ENCODE data around the gene SCUBE2. TPM values are rescaled to one million over a fixed set of nuclear protein-coding genes. Genes with fewer than 3 reads are reported as not detected.
A peak's percentile ranks its signal among the peaks of the same experiment; 100 is the strongest.
"Not testable (repeated sequence)": the region's sequence is repeated elsewhere in the genome, so short reads cannot be mapped to it uniquely, and the experiment has no call there.

The SCUBE2 gene
- total RNA-seq, 1 experiment from 2014 or later, result 2.6 TPM

DNA sequence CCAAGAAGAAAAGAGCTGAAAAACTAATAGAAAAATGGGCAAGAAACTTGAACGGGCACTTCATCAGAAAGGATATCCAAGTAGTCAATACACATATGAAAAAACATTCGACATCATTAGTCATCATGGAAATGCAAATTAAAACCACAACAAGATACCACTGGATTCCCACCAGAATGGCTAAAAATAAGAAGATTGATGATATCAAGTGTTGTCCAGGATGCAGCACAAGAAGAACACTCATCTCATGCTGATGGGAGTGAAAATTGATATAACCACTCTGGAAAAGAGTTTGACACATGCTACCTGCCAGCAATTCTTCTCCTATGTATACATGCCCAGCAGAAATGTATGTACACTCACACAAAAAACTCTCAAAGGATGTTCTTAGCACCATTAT is 26.9 kb upstream of the SCUBE2 start:
- in situ Hi-C loops (cut with HindIII; ENCODE audit: low pct_unique_long_range_greater_than_20kb, low sequenced_read_pairs), result no loop called here
- DNase-seq (ENCODE audit: low read depth, low spot score), result no peak

DNA sequence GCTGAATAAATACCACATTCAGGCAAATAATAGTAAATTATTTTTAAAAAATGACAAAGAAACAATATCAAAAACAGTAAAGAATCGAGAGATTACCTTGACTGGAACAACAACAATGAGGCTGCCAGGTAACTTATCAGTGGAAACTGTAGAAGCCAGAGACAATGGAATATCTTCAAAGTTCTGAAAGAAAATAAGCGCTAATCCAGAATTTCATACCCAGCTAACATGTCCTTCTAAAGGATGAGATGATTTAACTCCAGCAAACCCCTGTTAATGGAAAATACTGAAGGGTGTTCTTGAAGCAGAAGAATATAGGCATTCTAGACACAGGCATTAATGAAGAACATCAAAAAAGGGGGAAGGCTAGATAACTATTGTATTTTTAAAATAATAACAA is 20.7 kb upstream of the SCUBE2 start:
- DNase-seq (ENCODE audit: low read depth, low spot score), result no peak
- in situ Hi-C loops (cut with HindIII; ENCODE audit: low pct_unique_long_range_greater_than_20kb, low sequenced_read_pairs), result no loop called here

DNA sequence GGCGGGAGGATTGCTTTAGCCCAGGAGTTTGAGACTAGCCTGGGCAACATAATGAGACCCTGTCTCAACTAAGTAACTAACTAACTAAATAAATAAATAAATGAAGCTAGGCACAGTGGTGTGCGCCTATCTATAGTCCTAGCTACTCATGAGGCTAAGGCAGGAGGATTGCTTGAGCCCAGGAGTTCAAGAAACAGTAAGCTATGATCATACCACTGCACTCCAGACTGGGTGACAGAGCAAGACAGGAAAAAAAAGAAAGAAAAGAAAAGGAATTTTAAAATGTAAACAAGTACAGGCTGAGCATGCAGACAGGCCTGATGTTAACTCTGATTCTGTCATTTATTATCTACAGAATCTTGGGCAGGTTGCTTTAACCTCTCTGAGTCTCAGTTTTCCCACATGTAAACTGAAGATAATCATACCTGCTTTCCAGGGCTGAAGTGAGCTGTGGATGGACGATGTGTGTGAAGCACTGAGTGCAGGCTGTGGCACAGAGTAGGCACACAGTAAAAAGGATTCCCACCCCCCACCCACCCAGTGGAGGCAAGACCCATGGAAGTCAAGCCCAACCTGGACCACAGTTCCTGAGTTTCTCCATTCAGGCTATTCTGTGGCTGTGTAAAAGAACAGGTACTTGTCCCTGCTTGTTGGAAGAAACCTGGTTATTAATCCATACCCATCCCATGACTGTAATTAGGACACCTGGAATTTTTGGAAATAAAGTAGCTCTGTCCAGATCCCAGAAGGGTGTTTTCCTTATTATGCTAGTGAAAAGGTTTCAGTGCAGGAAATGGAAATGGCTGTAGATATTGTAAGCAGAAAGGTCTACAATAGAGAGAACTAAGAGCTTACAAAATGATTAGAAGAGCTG is 18.7 kb upstream of the SCUBE2 start:
- DNase-seq (ENCODE audit: low read depth, low spot score), result no peak
- in situ Hi-C loops (cut with HindIII; ENCODE audit: low pct_unique_long_range_greater_than_20kb, low sequenced_read_pairs), result no loop called here

DNA sequence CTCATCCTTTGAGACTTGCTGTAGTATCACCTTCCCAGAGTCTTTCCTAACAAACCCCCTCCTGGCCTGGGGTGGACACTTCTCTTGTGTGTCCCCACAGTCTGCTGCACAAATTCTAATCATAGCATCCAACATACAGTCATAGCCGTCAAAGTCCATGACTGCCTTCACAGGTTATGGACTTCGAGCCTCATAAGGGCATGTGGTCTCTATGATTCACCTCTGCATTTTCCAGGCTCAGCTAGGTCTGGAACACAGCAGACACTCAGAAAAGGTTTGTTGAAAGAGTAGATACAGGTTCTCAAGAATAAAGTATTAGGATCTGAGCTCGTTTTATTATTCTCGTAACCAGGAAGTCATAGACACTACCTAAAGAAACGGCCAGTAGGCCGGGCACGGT is 13.2 kb upstream of the SCUBE2 start:
- no peak for DNase-seq (ENCODE audit: low read depth, low spot score)
- in situ Hi-C loops (cut with HindIII; ENCODE audit: low pct_unique_long_range_greater_than_20kb, low sequenced_read_pairs), result no loop called here

DNA sequence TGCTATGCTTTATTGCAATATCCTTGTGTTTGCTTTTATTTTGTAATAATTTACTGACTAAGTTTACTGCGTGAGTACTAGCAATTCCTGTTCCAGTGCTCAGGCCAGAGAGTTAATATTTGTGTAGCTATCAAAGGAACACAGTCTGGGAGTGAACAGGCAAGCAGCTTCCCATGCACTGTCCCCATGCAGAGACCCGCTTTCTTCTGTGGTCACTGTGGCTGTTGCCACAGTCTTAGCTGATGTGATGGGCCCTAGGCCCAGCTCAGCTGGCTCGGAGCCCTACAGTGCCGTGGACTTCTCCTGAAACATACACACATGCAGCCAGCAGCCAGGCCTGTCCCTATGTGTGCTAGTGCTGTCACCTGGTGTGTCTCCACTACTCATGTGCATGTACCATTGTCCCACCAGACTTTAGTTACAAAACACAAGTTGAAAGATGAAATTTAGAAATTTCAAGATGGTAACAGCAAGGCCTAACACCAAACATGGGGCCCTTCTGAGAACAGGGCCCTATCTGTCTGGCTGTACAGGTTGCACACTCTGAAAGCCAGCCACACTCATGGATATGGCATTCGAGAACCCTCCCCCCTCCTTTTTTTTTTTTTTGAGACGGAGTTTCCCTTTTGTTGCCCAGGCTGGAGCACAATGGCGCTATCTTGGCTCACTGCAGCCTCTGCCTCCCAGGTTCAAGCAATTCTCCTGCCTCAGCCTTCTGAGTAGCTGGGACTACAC is 12.3 kb upstream of the SCUBE2 start:
- DNase-seq (ENCODE audit: low read depth, low spot score), result no peak
- in situ Hi-C loops (cut with HindIII; ENCODE audit: low pct_unique_long_range_greater_than_20kb, low sequenced_read_pairs), result no loop called here

DNA sequence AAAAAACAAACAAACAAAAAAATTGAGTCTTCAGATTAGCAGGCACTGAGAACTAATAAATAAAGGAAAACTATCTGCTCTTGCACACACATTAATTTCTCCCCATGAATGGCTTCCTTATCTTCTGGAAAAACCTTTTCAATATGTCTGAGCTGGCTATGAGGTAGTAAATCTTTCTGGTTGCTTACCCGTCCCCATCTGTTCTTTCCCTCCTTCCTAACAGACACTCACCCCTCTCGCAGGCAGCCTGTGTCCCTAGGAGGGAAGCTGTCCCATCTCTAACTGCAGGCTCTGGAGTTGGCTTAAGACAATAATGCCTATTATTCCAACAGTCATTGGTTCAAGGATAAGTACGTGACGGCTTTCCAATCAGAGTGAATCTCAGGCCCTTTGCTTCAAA is 8.2 kb upstream of the SCUBE2 start:
- no peak for DNase-seq (ENCODE audit: low read depth, low spot score)
- in situ Hi-C loops (cut with HindIII; ENCODE audit: low pct_unique_long_range_greater_than_20kb, low sequenced_read_pairs), result no loop called here

DNA sequence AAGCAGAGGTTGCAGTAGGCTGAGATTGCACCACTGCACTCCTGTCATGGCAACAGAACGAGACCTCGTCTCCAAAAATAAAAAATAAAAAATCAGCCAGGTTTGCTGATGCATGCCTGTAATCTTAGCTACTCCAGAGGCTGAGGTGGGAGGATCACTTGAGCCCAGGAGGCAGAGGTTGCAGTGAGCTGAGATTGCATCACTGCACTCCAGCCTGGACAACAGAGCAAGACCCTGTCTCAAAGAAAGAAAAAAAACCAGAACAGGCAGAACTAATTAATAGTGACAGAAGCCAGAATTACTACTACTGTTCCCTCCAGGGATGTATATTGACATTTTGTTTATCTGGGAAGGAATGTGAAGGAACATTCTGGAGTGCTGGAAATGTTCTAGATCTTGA is 7.1 kb upstream of the SCUBE2 start:
- DNase-seq (ENCODE audit: low read depth, low spot score); in situ Hi-C loops (cut with HindIII; ENCODE audit: low pct_unique_long_range_greater_than_20kb, low sequenced_read_pairs): not testable (repeated sequence)

DNA sequence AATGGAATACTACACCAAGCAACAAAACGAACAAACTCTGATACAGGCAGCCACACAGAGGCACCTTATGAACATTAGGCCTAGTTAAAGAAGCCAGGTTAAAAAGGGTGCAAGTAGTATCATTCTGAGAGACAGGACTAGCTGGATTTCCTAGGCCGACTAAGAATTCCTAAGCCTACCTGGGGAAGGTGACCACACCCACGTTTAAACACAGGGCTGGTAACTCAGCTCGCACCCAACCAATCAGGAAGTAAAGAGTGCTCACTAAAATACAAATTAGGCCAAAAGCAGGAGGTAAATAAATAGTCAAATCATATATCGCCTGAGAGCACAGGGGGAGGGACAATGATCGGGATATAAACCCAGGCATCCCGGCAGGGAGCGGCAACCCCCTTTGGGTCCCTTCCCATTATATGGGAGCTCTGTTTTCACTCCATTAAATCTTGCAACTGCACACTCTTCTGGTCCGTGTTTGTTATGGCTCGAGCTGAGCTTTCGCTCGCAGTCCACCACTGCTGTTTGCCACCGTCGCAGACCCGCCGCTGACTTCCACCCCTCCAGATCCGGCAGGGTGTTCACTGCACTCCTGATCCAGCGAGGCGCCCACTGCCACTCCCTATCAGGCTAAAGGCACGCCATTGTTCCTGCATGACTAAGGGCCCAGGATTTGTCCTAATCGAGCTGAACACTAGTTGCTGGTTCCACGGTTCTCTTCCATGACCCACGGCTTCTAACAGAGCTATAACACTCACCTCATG is 6.0 kb upstream of the SCUBE2 start:
- in situ Hi-C loops (cut with HindIII; ENCODE audit: low pct_unique_long_range_greater_than_20kb, low sequenced_read_pairs); DNase-seq (ENCODE audit: low read depth, low spot score): not testable (repeated sequence)

DNA sequence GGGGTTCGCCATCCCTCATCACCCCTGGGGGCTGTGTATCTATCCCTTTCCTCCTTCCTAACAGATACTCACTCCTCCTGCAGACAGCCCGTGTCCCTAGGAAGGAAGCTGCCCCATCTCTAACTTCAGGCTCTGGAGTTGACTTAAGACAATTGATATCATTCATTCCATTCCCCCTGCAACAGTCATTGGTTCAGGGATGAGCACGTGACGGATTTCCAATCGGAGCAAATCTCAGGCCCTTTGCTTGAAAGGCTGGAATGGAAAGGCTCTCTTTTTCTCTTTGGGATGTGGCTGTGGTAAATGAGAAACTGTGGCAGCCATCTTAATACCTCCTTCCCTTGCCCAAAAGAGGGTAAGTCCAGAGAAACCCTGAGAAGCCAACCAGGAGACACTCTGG is 5.0 kb upstream of the SCUBE2 start:
- no peak for DNase-seq (ENCODE audit: low read depth, low spot score)
- in situ Hi-C loops (cut with HindIII; ENCODE audit: low pct_unique_long_range_greater_than_20kb, low sequenced_read_pairs), result no loop called here

DNA sequence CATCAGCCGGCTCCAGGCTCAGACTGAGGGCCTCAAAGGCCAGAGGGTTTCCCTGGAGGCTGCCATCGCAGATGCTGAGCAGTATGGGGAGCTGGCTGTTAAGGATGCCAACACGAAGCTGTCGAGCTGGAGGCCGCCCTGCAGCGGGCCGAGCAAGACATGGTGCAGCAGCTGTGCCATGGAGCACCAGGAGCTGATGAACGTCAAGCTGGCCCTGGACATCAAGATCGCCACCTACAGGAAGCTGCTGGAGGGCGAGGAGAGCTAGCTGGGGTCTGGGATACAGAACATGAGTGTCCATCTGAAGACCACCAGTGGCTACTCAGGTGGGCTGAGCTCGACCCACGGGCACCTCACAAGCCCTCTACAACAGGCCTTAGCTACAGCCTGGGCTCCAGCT is 4.0 kb upstream of the SCUBE2 start:
- in situ Hi-C loops (cut with HindIII; ENCODE audit: low pct_unique_long_range_greater_than_20kb, low sequenced_read_pairs), result no loop called here
- DNase-seq (ENCODE audit: low read depth, low spot score), result peak; percentile 41

DNA sequence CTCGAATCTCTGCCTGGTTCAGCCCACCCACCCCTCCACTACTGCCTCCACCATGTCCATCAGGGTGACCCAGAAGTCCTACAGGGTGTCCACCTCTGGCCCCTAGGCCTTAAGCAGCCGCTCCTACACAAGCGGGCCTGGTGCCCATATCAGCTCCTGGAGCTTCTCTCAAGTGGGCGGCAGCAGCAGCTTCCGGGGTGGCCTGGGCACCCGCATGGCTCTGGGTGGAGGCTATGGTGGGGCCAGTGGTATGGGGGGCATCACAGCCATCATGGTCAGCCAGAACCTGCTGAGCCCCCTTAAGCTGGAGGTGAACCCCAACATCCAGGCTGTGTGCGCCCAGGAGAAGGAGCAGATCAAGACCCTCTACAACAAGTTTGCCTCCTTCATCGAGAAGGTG is 3.0 kb upstream of the SCUBE2 start:
- in situ Hi-C loops (cut with HindIII; ENCODE audit: low pct_unique_long_range_greater_than_20kb, low sequenced_read_pairs), result no loop called here
- DNase-seq (ENCODE audit: low read depth, low spot score), result no peak

DNA sequence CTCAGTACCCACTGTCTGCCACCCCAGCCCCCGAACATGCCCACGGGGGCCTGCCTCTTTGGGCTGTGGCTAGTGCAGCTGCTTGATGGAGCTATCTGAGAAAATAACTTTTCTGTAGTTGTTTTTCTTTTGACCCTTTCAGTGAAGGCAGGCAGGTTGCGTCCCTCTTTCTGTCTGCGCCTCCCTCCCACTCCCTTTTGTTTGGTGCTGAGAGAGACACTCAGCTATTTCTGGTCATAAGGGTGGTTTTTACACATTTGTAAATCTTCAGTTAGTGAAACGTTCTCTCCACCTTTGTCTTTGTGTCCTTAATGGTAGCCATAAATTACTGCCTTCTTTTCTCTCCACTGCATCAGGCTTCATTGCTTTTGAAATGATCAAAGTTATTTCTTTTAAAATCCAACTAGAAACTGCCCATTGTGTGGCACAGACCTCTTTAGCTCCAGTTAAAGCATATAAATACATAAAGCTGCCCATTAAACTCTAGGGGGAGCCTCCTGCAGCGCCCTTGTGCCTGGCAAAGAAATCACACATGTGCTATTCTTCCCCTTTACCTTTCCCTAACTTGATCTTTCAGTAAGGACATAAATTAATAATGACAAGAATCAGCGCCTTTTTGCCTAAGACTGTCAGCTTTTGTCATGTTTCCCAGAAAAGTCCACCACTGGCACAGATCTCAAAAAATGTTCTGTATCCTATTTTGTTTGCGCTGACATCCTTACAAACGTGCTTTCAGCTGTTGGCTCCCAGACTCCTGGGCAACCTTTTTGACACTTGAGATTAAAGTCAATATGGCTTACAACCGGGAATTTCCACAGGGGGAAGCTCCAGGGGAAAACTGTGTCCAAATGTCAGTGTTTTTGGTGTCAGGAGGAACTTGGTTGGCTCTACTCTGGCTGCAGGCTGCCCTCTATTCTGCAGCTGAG is 1.7 kb upstream of the SCUBE2 start:
- in situ Hi-C loops (cut with HindIII; ENCODE audit: low pct_unique_long_range_greater_than_20kb, low sequenced_read_pairs), result no loop called here
- DNase-seq (ENCODE audit: low read depth, low spot score), result peak; percentile 36

DNA sequence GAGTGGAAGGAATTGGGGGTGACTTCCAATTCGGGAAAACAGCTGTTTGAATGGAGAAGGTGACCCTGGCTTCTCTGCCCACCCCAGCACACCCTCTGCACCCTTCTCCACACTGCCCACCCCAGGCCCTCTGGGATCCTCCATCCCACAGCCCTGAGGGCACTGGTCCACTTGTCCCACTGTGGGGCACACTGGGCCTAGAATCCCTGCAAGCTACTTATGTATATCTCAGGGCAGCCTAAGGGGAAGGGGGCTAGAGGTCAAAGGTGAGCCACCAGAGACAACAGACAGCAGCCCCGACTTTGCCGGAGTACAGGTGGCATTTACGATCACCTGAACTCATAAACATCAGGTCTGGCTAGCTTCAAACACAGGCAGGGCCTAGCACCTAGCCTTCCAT is 673 bp upstream of the SCUBE2 start:
- DNase-seq (ENCODE audit: low read depth, low spot score), result no peak
- in situ Hi-C loops (cut with HindIII; ENCODE audit: low pct_unique_long_range_greater_than_20kb, low sequenced_read_pairs), result no loop called here

DNA sequence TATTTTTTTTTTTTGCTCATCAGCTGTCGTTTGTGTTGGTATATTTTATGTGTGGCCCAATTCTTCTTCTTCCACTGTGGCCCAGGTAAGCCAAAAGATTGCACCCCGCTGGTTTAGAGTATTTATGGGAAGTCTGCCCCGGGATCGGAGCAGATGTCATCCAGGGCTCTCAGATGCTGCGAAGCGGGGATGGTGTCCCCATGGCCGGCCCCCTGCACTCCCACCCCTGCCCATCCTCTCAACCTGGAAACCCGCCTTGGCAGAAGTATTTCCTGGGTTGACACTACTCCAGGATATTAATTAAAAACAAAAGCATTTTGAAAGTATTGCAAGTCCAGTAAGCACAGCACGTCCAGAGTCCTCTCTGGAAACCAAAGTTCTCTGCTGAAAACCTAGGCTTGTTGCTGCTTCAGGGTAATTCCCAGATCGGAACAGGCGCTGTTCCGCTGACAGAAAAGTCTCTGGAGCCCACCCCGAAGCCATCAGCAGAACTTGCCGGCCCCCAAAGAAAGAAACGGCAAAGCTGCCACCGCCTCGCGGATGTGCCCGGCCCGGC is 833 bp downstream of the SCUBE2 start:
- in situ Hi-C loops (cut with HindIII; ENCODE audit: low pct_unique_long_range_greater_than_20kb, low sequenced_read_pairs), result no loop called here
- no peak for DNase-seq (ENCODE audit: low read depth, low spot score)

DNA sequence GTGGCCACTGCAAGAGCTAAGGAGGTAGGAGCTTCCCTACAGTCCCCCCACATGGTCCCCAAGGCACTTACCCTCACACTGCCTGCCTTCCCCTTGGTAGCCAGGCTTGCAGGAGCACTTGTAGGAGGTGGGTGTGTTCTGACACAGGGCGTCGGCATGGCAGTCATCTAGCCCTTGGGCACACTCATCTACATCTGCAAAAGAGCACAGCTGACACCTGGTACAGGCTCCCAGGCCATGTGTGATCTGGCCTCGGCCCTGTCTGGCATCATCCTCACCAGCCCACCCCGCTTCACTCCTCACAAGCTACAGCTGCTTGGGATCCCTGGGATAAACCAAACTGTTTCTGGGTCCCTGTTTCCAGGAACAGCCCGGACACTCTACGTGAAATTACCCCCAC is 1.8 kb downstream of the SCUBE2 start:
- DNase-seq (ENCODE audit: low read depth, low spot score), result no peak
- in situ Hi-C loops (cut with HindIII; ENCODE audit: low pct_unique_long_range_greater_than_20kb, low sequenced_read_pairs), result no loop called here

DNA sequence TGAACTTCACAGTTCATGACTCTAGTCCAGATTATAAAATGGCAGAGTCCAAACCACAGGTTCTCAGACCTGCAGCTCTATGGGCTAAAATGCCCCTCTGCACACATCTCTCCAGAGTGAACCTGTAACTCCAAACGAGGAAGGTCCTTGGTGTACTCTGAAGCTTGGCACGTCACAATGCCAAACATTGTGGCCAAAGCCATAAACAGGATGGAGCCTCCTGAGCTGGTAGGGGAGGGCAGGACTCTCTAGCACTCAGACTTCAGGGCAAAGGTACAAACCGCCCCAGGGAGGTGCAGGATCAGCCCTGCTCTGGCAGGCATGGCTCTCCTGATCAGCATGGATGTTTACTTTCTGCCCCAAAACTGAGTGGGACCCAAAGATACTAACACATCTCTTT is 2.3 kb downstream of the SCUBE2 start:
- in situ Hi-C loops (cut with HindIII; ENCODE audit: low pct_unique_long_range_greater_than_20kb, low sequenced_read_pairs), result no loop called here
- DNase-seq (ENCODE audit: low read depth, low spot score), result no peak

DNA sequence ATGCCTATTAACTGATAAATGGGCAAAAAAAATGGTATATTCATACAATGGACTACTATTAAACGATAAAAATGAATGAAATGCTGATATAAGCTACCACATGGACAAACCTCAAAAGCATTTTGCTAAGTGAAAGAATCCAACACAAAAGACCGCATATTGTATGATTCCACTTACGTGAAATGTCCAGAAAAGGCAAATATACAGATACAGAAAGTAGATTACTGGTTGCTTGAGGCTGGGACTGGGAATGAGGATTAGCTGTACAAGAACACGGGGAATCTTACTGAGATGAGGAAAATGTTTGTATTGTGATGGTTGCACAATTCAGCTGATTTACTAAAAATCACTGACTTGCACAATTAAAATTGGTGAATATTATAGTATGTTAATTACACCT is 8.8 kb downstream of the SCUBE2 start:
- no peak for DNase-seq (ENCODE audit: low read depth, low spot score)
- in situ Hi-C loops (cut with HindIII; ENCODE audit: low pct_unique_long_range_greater_than_20kb, low sequenced_read_pairs), result no loop called here

Data from SK-MEL-5 (cell line).